PC-9 (cell line): Measurements from ENCODE around the gene METTL16. TPM values are rescaled to one million over a fixed set of nuclear protein-coding genes. Genes with fewer than 3 reads are reported as not detected.

Experiments
- BruUV-seq: library from RNA; stranded (reverse); fragments of 400-500 nt; replicated peaks from 2 replicates; lab custom pipeline; 2021; lab: Mats Ljungman, UMichigan
- CTCF ChIA-PET: fragments of 300-600 bp; sonication (Branson Sonifier 250); formaldehyde crosslinking; loops from one replicate; lab custom pipeline; 2022; ENCODE audit warnings: antibody characterized with exemption; lab: Charles Lee
- POLR2A ChIA-PET: fragments of 300-600 bp; sonication (Branson Sonifier 250); formaldehyde crosslinking; loops from one replicate; lab custom pipeline; 2022; ENCODE audit warnings: antibody characterized with exemption; ENCODE audit not compliant: unreplicated experiment; lab: Charles Lee
- DNase-seq, 2 experiments: peaks; one replicate each; pipeline versions ENCODE4 v3.0.0 to v3.0.0-alpha.2; 2015 to 2022; ENCODE audit warnings: mixed read lengths in 1 of 2
- H2AFZ ChIP-seq: fragments of 200-600 bp; sonication (generic); 2 replicates; pipeline ENCODE4 v1.8.1; 2017; ENCODE audit warnings: antibody characterized with exemption
- H3F3A ChIP-seq: fragments of 200-600 bp; sonication (generic); 2 replicates; pipeline ENCODE4 v1.8.1; 2017; ENCODE audit warnings: antibody characterized with exemption, mild to moderate bottlenecking, low read depth; ENCODE audit not compliant: insufficient read depth
- H3K27ac ChIP-seq: fragments of 200-600 bp; sonication (generic); 2 replicates; pipeline ENCODE4 v1.6.1; 2016; ENCODE audit warnings: mixed run types
- H3K27me3 ChIP-seq: fragments of 200-600 bp; sonication (generic); 2 replicates; pipeline ENCODE4 v1.6.1; 2016; ENCODE audit warnings: low read depth, mixed run types; ENCODE audit not compliant: insufficient read depth
- H3K36me3 ChIP-seq: fragments of 200-600 bp; sonication (generic); 2 replicates; pipeline ENCODE4 v1.6.1; 2016; ENCODE audit warnings: low read depth, mixed run types
- H3K4me1 ChIP-seq: fragments of 200-600 bp; sonication (generic); replicated peaks from 2 replicates; pipeline ENCODE4 v1.6.1; 2016; ENCODE audit warnings: mixed run types; ENCODE audit not compliant: insufficient read depth
- H3K4me2 ChIP-seq: fragments of 200-600 bp; sonication (generic); 2 replicates; pipeline ENCODE4 v1.6.1; 2017; ENCODE audit warnings: mixed run types
- H3K4me3 ChIP-seq: fragments of 200-600 bp; sonication (generic); 2 replicates; pipeline ENCODE4 v1.6.1; 2016; ENCODE audit warnings: mixed run types
- H3K79me2 ChIP-seq: fragments of 200-600 bp; sonication (generic); 2 replicates; pipeline ENCODE4 v1.6.1; 2017; ENCODE audit warnings: low read depth, mixed run types
- H3K9me2 ChIP-seq: fragments of 200-600 bp; sonication (generic); 2 replicates; pipeline ENCODE4 v1.8.1; 2017; ENCODE audit warnings: mild to moderate bottlenecking; ENCODE audit not compliant: insufficient read depth
- H3K9me3 ChIP-seq: fragments of 200-600 bp; sonication (generic); 2 replicates; pipeline ENCODE4 v1.8.1; 2016; ENCODE audit warnings: low read depth; ENCODE audit not compliant: insufficient read depth
- H4K20me1 ChIP-seq: fragments of 200-600 bp; sonication (generic); 2 replicates; pipeline ENCODE4 v1.8.1; 2017; ENCODE audit not compliant: insufficient read depth
- CTCF ChIP-seq: fragments of 200-600 bp; sonication (generic); conservative IDR thresholded peaks from 2 replicates; pipeline ENCODE4 v1.6.1; 2017; ENCODE audit warnings: mixed run types, antibody characterized with exemption, mild to moderate bottlenecking, moderate library complexity
- EZH2 ChIP-seq: fragments of 200-600 bp; sonication (generic); IDR thresholded peaks from 2 replicates; pipeline ENCODE4 v1.8.0; 2017; ENCODE audit warnings: antibody characterized with exemption, low read depth
- intact Hi-C: fragments of 100-400 bp; cut with micrococcal nuclease; formaldehyde crosslinking; loops from one replicate; pipeline ENCODE4 v1.10.0; 2022; ENCODE audit not compliant: unreplicated experiment
- total RNA-seq: library from RNA; stranded (reverse); gene quantifications from 2 replicates; pipeline ENCODE4 v1.2.3, GENCODE V29; 2021

Gene METTL16
- total RNA-seq, 1 experiment from 2014 or later = 46.2 TPM

GRCh38 chr17:2412561-2413021, 99.1 kb downstream of the METTL16 start:
- DNase-seq = no peak
- ChIA-PET POLR2A (interaction anchor here (0.5 to 0.7 kb wide), 3 partner anchors 20 to 109 kb away, joined by 3 read pairs; partner anchors contain the start of genes SMG6 and SRR), CTCF (interaction anchor here (0.8 kb wide), 1 partner anchor 30 kb away, joined by 6 read pairs; no protein-coding TSS in a partner anchor)
- Histone ChIP-seq H3K27me3 (no peaks in the 10 kb centered on the region), H3K79me2 (peaks cover 4% of the 10 kb centered on the region), H3K4me3 (no peak overlapping the region), H2AFZ (no peak overlapping the region), H3K9me2 (no peaks in the 10 kb centered on the region), H4K20me1 (no peaks in the 10 kb centered on the region), H3F3A (peaks cover 37% of the 10 kb centered on the region), H3K27ac (no peak overlapping the region), H3K9me3 (no peaks in the 10 kb centered on the region), H3K4me2 (no peak overlapping the region), H3K36me3 (no peaks in the 10 kb centered on the region), H3K4me1 (peaks cover 9% of the 10 kb centered on the region)
- intact Hi-C loops = no loop called here
- no TSS peak for BruUV-seq
- no peak for TF ChIP-seq CTCF

GRCh38 chr17:2410951-2411350, 100.7 kb downstream of the METTL16 start:
- intact Hi-C loops = no loop called here
- Histone ChIP-seq H3K9me2 (no peaks in the 10 kb centered on the region), H3K4me2 (no peak overlapping the region), H3K27me3 (no peaks in the 10 kb centered on the region), H3K4me3 (no peak overlapping the region), H3F3A (peaks cover 41% of the 10 kb centered on the region), H2AFZ (no peak overlapping the region), H3K27ac (no peak overlapping the region), H3K79me2 (peaks cover 4% of the 10 kb centered on the region), H3K36me3 (no peaks in the 10 kb centered on the region), H3K9me3 (no peaks in the 10 kb centered on the region), H4K20me1 (no peaks in the 10 kb centered on the region), H3K4me1 (peaks cover 22% of the 10 kb centered on the region)
- no peak for DNase-seq
- ChIA-PET CTCF (interaction anchor here (0.7 kb wide), 1 partner anchor 274 kb away, joined by 3 read pairs; no protein-coding TSS in a partner anchor), POLR2A (no interaction called here)
- no peak for TF ChIP-seq CTCF
- no peak for TF ChIP-seq EZH2
- BruUV-seq = no TSS peak

- no peak overlapping the region for H2AFZ ChIP-seq
- peak overlapping the region; percentile 80 for H3K4me2 ChIP-seq
- peak overlapping the region; percentile 37; the same call in 1 of the 2 replicates for H3K4me3 ChIP-seq
- peak overlapping the region; percentile 98 for H3K27ac ChIP-seq
- peak; percentile 95 to 99 for DNase-seq
- no peaks in the 10 kb centered on the region for H3K36me3 ChIP-seq
- BruUV-seq = TSS peak; percentile 15
- TF ChIP-seq EZH2 = no peak
- TF ChIP-seq CTCF = no peak
- peaks cover 7% of the 10 kb centered on the region; the same call in 1 of the 2 replicates for H3K79me2 ChIP-seq
- H3K27me3 ChIP-seq = no peaks in the 10 kb centered on the region
- CTCF ChIA-PET = interaction anchor here (0.5 to 2.1 kb wide), 7 partner anchors 9 to 477 kb away, joined by 3 to 13 read pairs (median 3); no protein-coding TSS in a partner anchor
- no peaks in the 10 kb centered on the region for H3K9me3 ChIP-seq
- intact Hi-C loops = loop anchor here (1.0 to 10.0 kb wide), 6 partner anchors 8 to 1260 kb away; partner anchors contain the start of genes EMC6, OVCA2, RILP and SCARF1
- peaks cover 65% of the 10 kb centered on the region for H3F3A ChIP-seq
- H3K9me2 ChIP-seq = no peaks in the 10 kb centered on the region
- H3K4me1 ChIP-seq = peaks cover 54% of the 10 kb centered on the region
- H4K20me1 ChIP-seq = no peaks in the 10 kb centered on the region
- POLR2A ChIA-PET = interaction anchor here (0.5 to 1.5 kb wide), 18 partner anchors 10 to 1260 kb away, joined by 3 to 31 read pairs (median 5); no protein-coding TSS in a partner anchor
Measured at GRCh38 chr17:2406903-2407790, 104.5 kb downstream of the METTL16 start.
